ENCODE results near the gene FBLN2. TPM values are rescaled to one million over a fixed set of nuclear protein-coding genes. Genes with fewer than 3 reads are reported as not detected.

The FBLN2 gene
- total RNA-seq, 4 donors from 2014 or later: 130 to 244 (median 136) TPM

- 60% methylated on average over 1 of the region's 7 CpGs for WGBS
- peaks cover 0 to 39% (median 23%) of the 10 kb centered on the region in 4 donors for H3K36me3 ChIP-seq
- intact Hi-C loops (cut with DNase I): no loop called here
- no peak for DNase-seq (ENCODE audit: extremely low spot score)
- H3K4me3 ChIP-seq: no peak overlapping the region
- no peak overlapping the region for H3K27ac ChIP-seq (replicated peaks in 1 of 4)
- no peaks in the 10 kb centered on the region for H3K27me3 ChIP-seq
- H3K4me1 ChIP-seq: no peaks in the 10 kb centered on the region
- no peak for TF ChIP-seq CTCF (IDR thresholded peaks at IDR 0.05)
- H3K9me3 ChIP-seq: no peaks in the 10 kb centered on the region
Observed at GRCh38 chr3:13616359-13616758, 67.4 kb downstream of the FBLN2 start.

GRCh38 chr3:13617097-13617738 is 68.3 kb downstream of the FBLN2 start:
- WGBS: 94% methylated on average over 3 of the region's 3 CpGs
- H3K4me3 ChIP-seq: no peak overlapping the region
- H3K4me1 ChIP-seq: no peaks in the 10 kb centered on the region
- intact Hi-C loops (cut with DNase I): no loop called here
- no peaks in the 10 kb centered on the region for H3K27me3 ChIP-seq
- DNase-seq (ENCODE audit: extremely low spot score): no peak
- H3K36me3 ChIP-seq: peaks cover 0 to 45% (median 27%) of the 10 kb centered on the region in 4 donors
- no peak overlapping the region for H3K27ac ChIP-seq (replicated peaks in 1 of 4)
- TF ChIP-seq POLR2AphosphoS5 (IDR thresholded peaks at IDR 0.05) (no peak), EP300 (IDR thresholded peaks at IDR 0.05) (no peak), CTCF (IDR thresholded peaks at IDR 0.05) (no peak), POLR2A (IDR thresholded peaks at IDR 0.05; ENCODE audit: low read depth) (no peak)
- no peaks in the 10 kb centered on the region for H3K9me3 ChIP-seq

GRCh38 chr3:13617981-13618380 is 69.1 kb downstream of the FBLN2 start:
- intact Hi-C loops (cut with DNase I): no loop called here
- Histone ChIP-seq H3K4me3 (no peak overlapping the region), H3K27ac (replicated peaks in 1 of 4) (no peak overlapping the region), H3K36me3 (peaks cover 0 to 45% (median 27%) of the 10 kb centered on the region in 4 donors), H3K9me3 (no peaks in the 10 kb centered on the region), H3K4me1 (peaks cover 0 to 5% (median 1%) of the 10 kb centered on the region in 4 donors), H3K27me3 (no peaks in the 10 kb centered on the region)
- 97% methylated on average over 10 of the region's 10 CpGs for WGBS
- TF ChIP-seq POLR2AphosphoS5 (IDR thresholded peaks at IDR 0.05): no peak
- TF ChIP-seq EP300 (IDR thresholded peaks at IDR 0.05): no peak
- TF ChIP-seq POLR2A (IDR thresholded peaks at IDR 0.05; ENCODE audit: low read depth): no peak
- TF ChIP-seq CTCF (IDR thresholded peaks at IDR 0.05): no peak
- no peak for DNase-seq (ENCODE audit: extremely low spot score)

- no CpG with 5 or more reads among the region's 3 CpGs for WGBS
- H3K27me3 ChIP-seq: no peaks in the 10 kb centered on the region
- TF ChIP-seq EP300 (IDR thresholded peaks at IDR 0.05): no peak
- TF ChIP-seq CTCF (IDR thresholded peaks at IDR 0.05): no peak
- TF ChIP-seq POLR2A (IDR thresholded peaks at IDR 0.05; ENCODE audit: low read depth): no peak
- TF ChIP-seq POLR2AphosphoS5 (IDR thresholded peaks at IDR 0.05): no peak
- intact Hi-C loops (cut with DNase I): no loop called here
- H3K36me3 ChIP-seq: peaks cover 0 to 45% (median 27%) of the 10 kb centered on the region in 4 donors
- peaks cover 0 to 10% (median 3%) of the 10 kb centered on the region in 4 donors for H3K4me1 ChIP-seq
- no peaks in the 10 kb centered on the region for H3K9me3 ChIP-seq
- H3K4me3 ChIP-seq: no peak overlapping the region
- no peak for DNase-seq (ENCODE audit: extremely low spot score)
- no peak overlapping the region for H3K27ac ChIP-seq (replicated peaks in 1 of 4)
Observed at GRCh38 chr3:13618836-13619235, 69.9 kb downstream of the FBLN2 start.

All from esophagus muscularis mucosa (tissue), 4 donors.